GM12801 (cell line): Measurements from ENCODE around the gene IRF7.

Source experiments
- CTCF ChIP-seq: IDR thresholded peaks from one replicate; pipeline ENCODE4 v1.5.1; 2011; ENCODE audit warnings: control low read depth; ENCODE audit not compliant: insufficient read length; ENCODE audit errors: extremely low read depth

IRF7 gene

GRCh38 chr11:637593-638521 is 22.1 kb upstream of the IRF7 start:
- TF ChIP-seq CTCF = no peak

GRCh38 chr11:637333-637592 is 21.5 kb upstream of the IRF7 start:
- no peak for TF ChIP-seq CTCF

- TF ChIP-seq CTCF = no peak
Observed at GRCh38 chr11:636511-637332, 21.0 kb upstream of the IRF7 start, which contains the start of gene DRD4. TSS of gene DRD4 (plus strand) at chr11:637269. CDS start at chr11:637305, 36 bp downstream.

- TF ChIP-seq CTCF = no peak
Observed at GRCh38 chr11:635945-636510, 20.3 kb upstream of the IRF7 start.

GRCh38 chr11:630871-631270 is 15.1 kb upstream of the IRF7 start:
- TF ChIP-seq CTCF = no peak

- no peak for TF ChIP-seq CTCF
Observed at GRCh38 chr11:629237-629583, 13.5 kb upstream of the IRF7 start.

- no peak for TF ChIP-seq CTCF
Observed at GRCh38 chr11:628056-628455, 12.3 kb upstream of the IRF7 start.
